Spleen (tissue), 7 donors: ENCODE data around the gene ADCY2.

Experiments used
- POLR2AphosphoS5 ChIP-seq, 3 donors: sonication (generic); formaldehyde crosslinking; IDR thresholded peaks; one replicate each; pipeline ENCODE4 v1.5.1; 2017; ENCODE audit warnings: antibody characterized with exemption in 3 of 3
- TF ChIP-seq, protein P1 (sequence below), 11 experiments: fragments of 200-600 bp in 7 of 11; fragments of 450-650 bp in 4 of 11; sonication (generic) in 4 of 11; IDR thresholded peaks in 8 of 11; conservative IDR thresholded peaks in 3 of 11; 1 replicate in 7 of 11; 2 replicates in 4 of 11; pipeline versions ENCODE4 v1.4.0 to v1.8.0; 2016 to 2021; ENCODE audit warnings: antibody characterized with exemption in 11 of 11, inconsistent platforms in 4 of 11, mild to moderate bottlenecking in 1 of 11
- donor health status: DM: no; HTN: no; CAD: no; lungs with moderate emphysema.
- donor health status: DM: no; HTN: no; CAD: no.
- donor health status: DM: no; HTN: no; CAD: no.

DNA sequence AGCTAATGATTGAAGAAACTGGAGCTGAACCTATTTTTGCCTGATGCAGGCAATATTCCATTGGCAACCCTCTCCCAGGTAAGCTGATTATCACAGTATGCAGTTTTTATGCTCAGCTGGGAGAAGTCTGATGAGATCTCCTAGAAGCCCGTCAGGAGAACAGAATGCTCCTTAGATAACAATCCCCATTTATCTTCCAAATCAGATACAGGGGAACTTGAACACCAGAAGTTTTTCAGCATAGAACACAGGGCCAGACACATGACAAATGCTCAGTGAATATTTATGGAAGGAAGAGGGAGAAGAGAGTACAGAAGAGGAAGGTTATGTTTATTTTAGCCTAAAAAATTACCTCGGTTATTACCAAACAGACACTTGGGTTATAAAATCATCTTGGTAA is 417.1 kb downstream of the ADCY2 start:
- TF ChIP-seq, protein P1, sequence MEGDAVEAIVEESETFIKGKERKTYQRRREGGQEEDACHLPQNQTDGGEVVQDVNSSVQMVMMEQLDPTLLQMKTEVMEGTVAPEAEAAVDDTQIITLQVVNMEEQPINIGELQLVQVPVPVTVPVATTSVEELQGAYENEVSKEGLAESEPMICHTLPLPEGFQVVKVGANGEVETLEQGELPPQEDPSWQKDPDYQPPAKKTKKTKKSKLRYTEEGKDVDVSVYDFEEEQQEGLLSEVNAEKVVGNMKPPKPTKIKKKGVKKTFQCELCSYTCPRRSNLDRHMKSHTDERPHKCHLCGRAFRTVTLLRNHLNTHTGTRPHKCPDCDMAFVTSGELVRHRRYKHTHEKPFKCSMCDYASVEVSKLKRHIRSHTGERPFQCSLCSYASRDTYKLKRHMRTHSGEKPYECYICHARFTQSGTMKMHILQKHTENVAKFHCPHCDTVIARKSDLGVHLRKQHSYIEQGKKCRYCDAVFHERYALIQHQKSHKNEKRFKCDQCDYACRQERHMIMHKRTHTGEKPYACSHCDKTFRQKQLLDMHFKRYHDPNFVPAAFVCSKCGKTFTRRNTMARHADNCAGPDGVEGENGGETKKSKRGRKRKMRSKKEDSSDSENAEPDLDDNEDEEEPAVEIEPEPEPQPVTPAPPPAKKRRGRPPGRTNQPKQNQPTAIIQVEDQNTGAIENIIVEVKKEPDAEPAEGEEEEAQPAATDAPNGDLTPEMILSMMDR (IDR thresholded peaks at IDR 0.05 in 8 of 11, conservative IDR thresholded peaks at IDR 0.05 in 3 of 11), result no peak
- TF ChIP-seq POLR2AphosphoS5 (IDR thresholded peaks at IDR 0.05), result no peak
